HepG2 (cell line): ENCODE results near the gene HES6. TPM values are rescaled to one million over a fixed set of nuclear protein-coding genes. Genes with fewer than 3 reads are reported as not detected.

Experiments used
- ARID4A ChIP-seq: sonication (generic); formaldehyde crosslinking; IDR thresholded peaks from 2 replicates; pipeline ENCODE4 v1.5.0; 2020; ENCODE audit warnings: mild to moderate bottlenecking, missing genetic modification reagents, borderline replicate concordance
- CENPT ChIP-seq: sonication (generic); formaldehyde crosslinking; IDR thresholded peaks from 2 replicates; pipeline ENCODE4 v1.8.0; 2022; ENCODE audit warnings: low read depth, mild to moderate bottlenecking, moderate library complexity, missing genetic modification reagents
- CSRNP2 ChIP-seq: sonication (generic); formaldehyde crosslinking; conservative IDR thresholded peaks from 2 replicates; pipeline ENCODE4 v1.8.0; 2022; ENCODE audit warnings: low read depth, missing genetic modification reagents
- DR1 ChIP-seq: sonication (generic); formaldehyde crosslinking; IDR thresholded peaks from 2 replicates; pipeline ENCODE4 v1.8.0; 2021; ENCODE audit warnings: mild to moderate bottlenecking, missing genetic modification reagents, inconsistent platforms
- GATAD1 ChIP-seq: IDR thresholded peaks from 2 replicates; pipeline ENCODE4 v1.6.1; 2016; ENCODE audit warnings: missing genetic modification reagents, missing compliant biosample characterization
- KIAA2018 ChIP-seq: sonication (generic); formaldehyde crosslinking; IDR thresholded peaks from 2 replicates; pipeline ENCODE4 v1.5.0; 2020; ENCODE audit warnings: mild to moderate bottlenecking, missing genetic modification reagents, borderline replicate concordance
- KLF13 ChIP-seq: sonication (generic); formaldehyde crosslinking; IDR thresholded peaks from 2 replicates; pipeline ENCODE4 v1.4.0; 2020; ENCODE audit warnings: mild to moderate bottlenecking, missing genetic modification reagents
- NR0B2 ChIP-seq: sonication (generic); formaldehyde crosslinking; IDR thresholded peaks from 2 replicates; pipeline ENCODE4 v1.4.0; 2020; ENCODE audit warnings: mild to moderate bottlenecking, missing genetic modification reagents
- SRSF4 ChIP-seq: fragments of 200-400 bp; formaldehyde crosslinking; IDR thresholded peaks from one replicate; pipeline ENCODE4 v1.6.1; 2018; ENCODE audit warnings: mild to moderate bottlenecking, low read depth, low read length, moderate library complexity; ENCODE audit not compliant: poor library complexity, severe bottlenecking
- SUZ12 ChIP-seq: fragments of 150-350 bp; IDR thresholded peaks from 2 replicates; pipeline ENCODE4 v1.6.1; 2014; ENCODE audit warnings: low read depth, low read length
- ZBTB1 ChIP-seq: sonication (generic); formaldehyde crosslinking; IDR thresholded peaks from 2 replicates; pipeline ENCODE4 v1.4.0; 2020; ENCODE audit warnings: missing genetic modification reagents, borderline replicate concordance
- ZNF160 ChIP-seq: sonication (generic); formaldehyde crosslinking; IDR thresholded peaks from 2 replicates; pipeline ENCODE4 v1.8.0; 2022; ENCODE audit warnings: mild to moderate bottlenecking, inconsistent platforms, missing genetic modification reagents
- ZNF75D ChIP-seq: sonication (generic); formaldehyde crosslinking; IDR thresholded peaks from 2 replicates; pipeline ENCODE4 v1.8.1; 2023; ENCODE audit warnings: missing genetic modification reagents, mild to moderate bottlenecking, borderline replicate concordance
- polyA plus RNA-seq, 8 experiments: library from polyadenylated mRNA; depleted of rRNA in 3 of 8; stranded (reverse) in 7 of 8; unstranded in 1 of 8; fragments of >200 nt; fragmentation: Illumina TruSeq in 4 of 8; extraction: Trizol in 4 of 8; gene quantifications; 2 replicates each; pipeline versions ENCODE4 v1.2.1 to v1.2.3, GENCODE V29; 2011 to 2016; ENCODE audit warnings: low read depth in 4 of 8, missing spikeins in 1 of 8, mixed read lengths in 1 of 8; ENCODE audit not compliant: insufficient read depth in 1 of 8
- total RNA-seq, 5 experiments: library from RNA; depleted of rRNA; stranded (reverse); fragments of >200 nt; fragmentation: Illumina TruSeq; extraction: Trizol; gene quantifications; 2 replicates each; pipeline ENCODE4 v1.2.3, GENCODE V29; 2016; ENCODE audit warnings: low read depth in 1 of 5

HES6 gene
- total and polyA plus RNA-seq, 2 of the 13 experiments (the other 11 are each of a cell fraction or from before 2014, with no cell fraction given): 19.5 to 82.8 TPM

- TF ChIP-seq KIAA2018: no peak; the same call in 1 of the 2 replicates
- no peak for TF ChIP-seq SUZ12
- peak; percentile 98 for TF ChIP-seq ZNF160 (CRISPR knock-in tag)
- TF ChIP-seq NR0B2 (CRISPR knock-in tag): peak; percentile 98
- TF ChIP-seq DR1 (CRISPR knock-in tag): peak; percentile 87
- TF ChIP-seq GATAD1: peak; percentile 67
- peak; percentile 95 for TF ChIP-seq CSRNP2 (CRISPR knock-in tag)
- TF ChIP-seq SRSF4: no peak
- TF ChIP-seq ARID4A (CRISPR knock-in tag): peak; percentile 12; the same call in 1 of the 2 replicates
- TF ChIP-seq KLF13 (CRISPR knock-in tag): peak; percentile 96
- TF ChIP-seq ZBTB1 (CRISPR knock-in tag): peak; percentile 71; the same call in 1 of the 2 replicates
- peak; percentile 99 for TF ChIP-seq CENPT
- peak; percentile 94; the same call in 1 of the 2 replicates for TF ChIP-seq ZNF75D (CRISPR knock-in tag)
Measured at GRCh38 chr2:238238766-238239542, 884 bp downstream of the HES6 start (continued).
